Natural killer cell (primary cell): ENCODE results near the gene DDX1. TPM values are rescaled to one million over a fixed set of nuclear protein-coding genes. Genes with fewer than 3 reads are reported as not detected.

Source experiments
- ATAC-seq, 3 donors: fragments of 150-1000 bp in 2 of 3; fragments of 200-7000 bp in 1 of 3; cut with Tn5 transposase; 1 replicate in 1 of 3; 2 replicates in 2 of 3; pipeline ENCODE4 v1.10.0; 2021; ENCODE audit warnings: mild to moderate bottlenecking in 2 of 3, moderate library complexity in 2 of 3
- DNase-seq, 2 donors: peaks; one replicate each; pipeline versions ENCODE4 v3.0.0 to v3.0.0-alpha.2; 2013 to 2021; ENCODE audit warnings: mixed read lengths in 1 of 2
- H3K27ac ChIP-seq: one replicate; pipeline ENCODE4 v1.5.1; 2013; ENCODE audit warnings: mild to moderate bottlenecking, low read length
- H3K27me3 ChIP-seq: one replicate; pipeline ENCODE4 v1.6.1; 2013; ENCODE audit warnings: low read length; ENCODE audit not compliant: control insufficient read depth, insufficient read depth
- H3K36me3 ChIP-seq: one replicate; pipeline ENCODE4 v1.6.1; 2013; ENCODE audit warnings: low read length; ENCODE audit not compliant: control insufficient read depth, insufficient read depth
- H3K4me1 ChIP-seq: one replicate; pipeline ENCODE4 v1.6.1; 2013; ENCODE audit warnings: low read length; ENCODE audit not compliant: control insufficient read depth, insufficient read depth
- H3K4me3 ChIP-seq: one replicate; pipeline ENCODE4 v1.5.1; 2013; ENCODE audit warnings: low read length
- H3K9me3 ChIP-seq: one replicate; pipeline ENCODE4 v1.6.1; 2013; ENCODE audit warnings: low read length; ENCODE audit not compliant: control insufficient read depth, insufficient read depth
- H3K27ac Mint-ChIP-seq, 2 donors: one replicate each; pipeline ENCODE4 v1.8.0; 2022; ENCODE audit warnings: mild to moderate bottlenecking in 2 of 2, mixed read lengths in 2 of 2, moderate library complexity in 1 of 2
- H3K27me3 Mint-ChIP-seq, 2 donors: one replicate each; pipeline ENCODE4 v1.8.0; 2022; ENCODE audit warnings: low read depth in 2 of 2, mixed read lengths in 2 of 2
- H3K36me3 Mint-ChIP-seq: one replicate; pipeline ENCODE4 v1.8.0; 2022; ENCODE audit warnings: mixed read lengths
- H3K4me1 Mint-ChIP-seq, 2 donors: one replicate each; pipeline ENCODE4 v1.8.0; 2022; ENCODE audit warnings: mixed read lengths in 2 of 2
- H3K4me3 Mint-ChIP-seq: one replicate; pipeline ENCODE4 v1.8.0; 2022; ENCODE audit warnings: mild to moderate bottlenecking, moderate library complexity, mixed read lengths
- H3K9me3 Mint-ChIP-seq, 2 donors: one replicate each; pipeline ENCODE4 v1.8.0; 2022; ENCODE audit warnings: mixed read lengths in 2 of 2
- CTCF ChIP-seq: fragments of 200-600 bp; IDR thresholded peaks from one replicate; pipeline ENCODE4 v1.8.0; 2022; ENCODE audit warnings: antibody characterized with exemption
- WGBS: methylation state at CpG from one replicate; pipeline ENCODE4 v1.1.7; 2013; ENCODE audit warnings: missing lambda C conversion rate; ENCODE audit not compliant: insufficient coverage; 5-methylcytosine and 5-hydroxymethylcytosine counted together
- intact Hi-C: fragments of 100-400 bp; cut with micrococcal nuclease; formaldehyde crosslinking; loops from one replicate; pipeline ENCODE4 v1.14.2; 2022
- total RNA-seq, 4 donors: library from RNA; stranded (reverse); fragments of 120-200 nt in 1 of 4; gene quantifications; one replicate each; pipeline versions ENCODE4 v1.2.3 to v1.2.4, GENCODE V29; 2013 to 2022

Gene DDX1
- total RNA-seq, 3 donors from 2014 or later (not counting 1 experiment from before 2014, with no cell fraction given) = 28.5 to 43.4 (median 37.2) TPM

- Mint-ChIP-seq H3K27ac (no peak overlapping the region), H3K27me3 (peaks cover 0 to 5% of the 10 kb centered on the region in 2 donors), H3K4me3 (no peak overlapping the region), H3K4me1 (no peaks in the 10 kb centered on the region), H3K36me3 (no peaks in the 10 kb centered on the region), H3K9me3 (peaks cover 0 to 2% of the 10 kb centered on the region in 2 donors)
- Histone ChIP-seq H3K27ac (no peak overlapping the region), H3K36me3 (no peaks in the 10 kb centered on the region), H3K4me1 (no peaks in the 10 kb centered on the region), H3K27me3 (no peaks in the 10 kb centered on the region), H3K9me3 (no peaks in the 10 kb centered on the region), H3K4me3 (no peak overlapping the region)
- no peak for TF ChIP-seq CTCF
- WGBS = 88% methylated on average over 16 of the region's 16 CpGs
- ATAC-seq = no peak
- intact Hi-C loops = no loop called here
- no peak for DNase-seq
Observed at GRCh38 chr2:15674637-15675455, 83.2 kb downstream of the DDX1 start.

GRCh38 chr2:15675456-15676195, 84.0 kb downstream of the DDX1 start:
- H3K4me3 Mint-ChIP-seq = no peak overlapping the region
- DNase-seq = no peak
- H3K9me3 ChIP-seq = no peaks in the 10 kb centered on the region

GRCh38 chr2:15677141-15677843, 85.6 kb downstream of the DDX1 start:
- intact Hi-C loops = no loop called here
- Mint-ChIP-seq H3K4me3 (no peak overlapping the region), H3K9me3 (peaks cover 0 to 2% of the 10 kb centered on the region in 2 donors), H3K36me3 (no peaks in the 10 kb centered on the region), H3K27ac (no peak overlapping the region), H3K27me3 (peaks cover 0 to 5% of the 10 kb centered on the region in 2 donors), H3K4me1 (no peaks in the 10 kb centered on the region)
- Histone ChIP-seq H3K4me3 (no peak overlapping the region), H3K27me3 (no peaks in the 10 kb centered on the region), H3K9me3 (no peaks in the 10 kb centered on the region), H3K36me3 (no peaks in the 10 kb centered on the region), H3K4me1 (no peaks in the 10 kb centered on the region), H3K27ac (no peak overlapping the region)
- ATAC-seq = no peak
- DNase-seq = no peak
- WGBS = 87% methylated on average over 9 of the region's 9 CpGs
- TF ChIP-seq CTCF = no peak

More at GRCh38 chr2:15675456-15676195, 84.0 kb downstream of the DDX1 start:
- H3K36me3 ChIP-seq = no peaks in the 10 kb centered on the region
- no peak overlapping the region for H3K4me3 ChIP-seq
- no peak overlapping the region for H3K27ac ChIP-seq
- no peak for ATAC-seq
- Mint-ChIP-seq H3K4me1 (no peaks in the 10 kb centered on the region), H3K27ac (no peak overlapping the region), H3K9me3 (peaks cover 0 to 2% of the 10 kb centered on the region in 2 donors), H3K27me3 (peaks cover 0 to 5% of the 10 kb centered on the region in 2 donors), H3K36me3 (no peaks in the 10 kb centered on the region)
- intact Hi-C loops = no loop called here
- H3K4me1 ChIP-seq = no peaks in the 10 kb centered on the region
- no peaks in the 10 kb centered on the region for H3K27me3 ChIP-seq
- TF ChIP-seq CTCF = no peak
- WGBS = 77% methylated on average over 9 of the region's 10 CpGs
